Osteocyte (in vitro differentiated cells): ENCODE data around the gene AFDN. TPM values are rescaled to one million over a fixed set of nuclear protein-coding genes. Genes with fewer than 3 reads are reported as not detected.

Experiments used
- DNase-seq: peaks from one replicate; pipeline ENCODE4 v3.0.0; 2021; ENCODE audit warnings: mixed read lengths; ENCODE audit not compliant: unreplicated experiment; ENCODE audit errors: extremely low spot score
- H3K27ac Mint-ChIP-seq: one replicate; pipeline ENCODE4 v1.8.0; 2021; ENCODE audit warnings: mild to moderate bottlenecking, mixed read lengths; ENCODE audit not compliant: unreplicated experiment
- H3K27me3 Mint-ChIP-seq: one replicate; pipeline ENCODE4 v1.8.0; 2021; ENCODE audit warnings: mixed read lengths; ENCODE audit not compliant: unreplicated experiment
- H3K36me3 Mint-ChIP-seq: one replicate; pipeline ENCODE4 v1.8.0; 2021; ENCODE audit warnings: mixed read lengths; ENCODE audit not compliant: unreplicated experiment
- H3K4me1 Mint-ChIP-seq: one replicate; pipeline ENCODE4 v1.8.0; 2021; ENCODE audit warnings: mixed read lengths; ENCODE audit not compliant: unreplicated experiment
- H3K4me3 Mint-ChIP-seq: one replicate; pipeline ENCODE4 v1.8.0; 2021; ENCODE audit warnings: mild to moderate bottlenecking, moderate library complexity, mixed read lengths; ENCODE audit not compliant: unreplicated experiment
- H3K9me3 Mint-ChIP-seq: one replicate; pipeline ENCODE4 v1.8.0; 2021; ENCODE audit warnings: mixed read lengths; ENCODE audit not compliant: unreplicated experiment
- total RNA-seq: library from RNA; stranded (reverse); gene quantifications from 2 replicates; pipeline ENCODE4 v1.2.1, GENCODE V29; 2021
- TF ChIP-seq, protein P1 (sequence below): fragments of 200-600 bp; sonication (generic); IDR thresholded peaks from 2 replicates; pipeline ENCODE4 v1.5.0; 2021; ENCODE audit warnings: antibody characterized with exemption, mild to moderate bottlenecking, moderate library complexity

The AFDN gene
- total RNA-seq, 1 donor from 2014 or later: 67.3 TPM

DNA sequence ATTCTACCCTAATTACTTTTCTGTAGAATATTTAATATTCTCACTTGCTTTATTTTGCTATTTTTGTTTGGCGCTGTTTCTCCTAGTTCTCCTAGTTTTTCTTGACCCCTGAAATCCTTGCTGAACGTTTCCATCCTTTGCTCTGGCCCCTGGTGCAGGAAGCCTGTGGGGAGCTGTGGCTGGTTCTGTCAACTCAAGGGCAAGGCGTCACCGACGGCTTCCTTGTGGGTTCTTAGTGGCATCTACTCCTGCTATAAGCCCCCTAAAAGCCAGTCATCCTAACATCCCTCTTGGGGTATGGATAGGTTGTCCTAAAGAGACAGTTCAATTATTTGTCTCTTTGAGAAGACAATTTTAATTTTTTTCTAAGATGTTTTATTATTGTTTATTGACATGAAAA is 133.9 kb downstream of the AFDN start:
- no peak overlapping the region for H3K27ac Mint-ChIP-seq
- TF ChIP-seq, protein P1, sequence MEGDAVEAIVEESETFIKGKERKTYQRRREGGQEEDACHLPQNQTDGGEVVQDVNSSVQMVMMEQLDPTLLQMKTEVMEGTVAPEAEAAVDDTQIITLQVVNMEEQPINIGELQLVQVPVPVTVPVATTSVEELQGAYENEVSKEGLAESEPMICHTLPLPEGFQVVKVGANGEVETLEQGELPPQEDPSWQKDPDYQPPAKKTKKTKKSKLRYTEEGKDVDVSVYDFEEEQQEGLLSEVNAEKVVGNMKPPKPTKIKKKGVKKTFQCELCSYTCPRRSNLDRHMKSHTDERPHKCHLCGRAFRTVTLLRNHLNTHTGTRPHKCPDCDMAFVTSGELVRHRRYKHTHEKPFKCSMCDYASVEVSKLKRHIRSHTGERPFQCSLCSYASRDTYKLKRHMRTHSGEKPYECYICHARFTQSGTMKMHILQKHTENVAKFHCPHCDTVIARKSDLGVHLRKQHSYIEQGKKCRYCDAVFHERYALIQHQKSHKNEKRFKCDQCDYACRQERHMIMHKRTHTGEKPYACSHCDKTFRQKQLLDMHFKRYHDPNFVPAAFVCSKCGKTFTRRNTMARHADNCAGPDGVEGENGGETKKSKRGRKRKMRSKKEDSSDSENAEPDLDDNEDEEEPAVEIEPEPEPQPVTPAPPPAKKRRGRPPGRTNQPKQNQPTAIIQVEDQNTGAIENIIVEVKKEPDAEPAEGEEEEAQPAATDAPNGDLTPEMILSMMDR: no peak
- no peak for DNase-seq
- peaks cover 46% of the 10 kb centered on the region for H3K36me3 Mint-ChIP-seq
- H3K9me3 Mint-ChIP-seq: no peaks in the 10 kb centered on the region
- no peaks in the 10 kb centered on the region for H3K27me3 Mint-ChIP-seq
- H3K4me3 Mint-ChIP-seq: no peak overlapping the region
- peaks cover 23% of the 10 kb centered on the region for H3K4me1 Mint-ChIP-seq

DNA sequence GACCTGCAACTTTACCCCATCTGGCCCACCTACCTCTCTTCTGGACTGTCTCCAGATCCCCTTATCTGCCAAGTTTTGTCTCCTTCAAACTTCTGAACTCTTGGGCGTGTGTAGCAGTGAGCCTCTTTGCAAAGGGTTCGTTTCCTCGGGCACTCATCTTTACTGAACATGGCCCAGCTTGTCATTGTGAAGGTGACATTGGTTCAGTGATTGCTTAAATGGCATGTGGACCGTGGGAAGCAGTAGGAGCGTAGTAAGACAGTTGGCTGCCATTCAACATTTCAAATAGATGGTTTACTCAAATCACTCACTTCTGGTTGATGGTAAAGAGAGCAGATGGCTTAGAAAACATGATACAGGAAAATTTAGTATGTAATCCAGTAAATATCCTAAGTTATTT is 136.0 kb downstream of the AFDN start:
- Mint-ChIP-seq H3K36me3 (peaks cover 51% of the 10 kb centered on the region), H3K27ac (no peak overlapping the region), H3K9me3 (no peaks in the 10 kb centered on the region), H3K27me3 (no peaks in the 10 kb centered on the region), H3K4me3 (no peak overlapping the region), H3K4me1 (peaks cover 19% of the 10 kb centered on the region)
- DNase-seq: no peak
- TF ChIP-seq, protein P1: no peak

GRCh38 chr6:167963589-167964057 is 136.9 kb downstream of the AFDN start:
- no peaks in the 10 kb centered on the region for H3K9me3 Mint-ChIP-seq
- H3K4me3 Mint-ChIP-seq: no peak overlapping the region
- H3K27me3 Mint-ChIP-seq: no peaks in the 10 kb centered on the region
- TF ChIP-seq, protein P1: no peak
- no peak overlapping the region for H3K27ac Mint-ChIP-seq
- peaks cover 19% of the 10 kb centered on the region for H3K4me1 Mint-ChIP-seq
- H3K36me3 Mint-ChIP-seq: peaks cover 57% of the 10 kb centered on the region
- no peak for DNase-seq

DNA sequence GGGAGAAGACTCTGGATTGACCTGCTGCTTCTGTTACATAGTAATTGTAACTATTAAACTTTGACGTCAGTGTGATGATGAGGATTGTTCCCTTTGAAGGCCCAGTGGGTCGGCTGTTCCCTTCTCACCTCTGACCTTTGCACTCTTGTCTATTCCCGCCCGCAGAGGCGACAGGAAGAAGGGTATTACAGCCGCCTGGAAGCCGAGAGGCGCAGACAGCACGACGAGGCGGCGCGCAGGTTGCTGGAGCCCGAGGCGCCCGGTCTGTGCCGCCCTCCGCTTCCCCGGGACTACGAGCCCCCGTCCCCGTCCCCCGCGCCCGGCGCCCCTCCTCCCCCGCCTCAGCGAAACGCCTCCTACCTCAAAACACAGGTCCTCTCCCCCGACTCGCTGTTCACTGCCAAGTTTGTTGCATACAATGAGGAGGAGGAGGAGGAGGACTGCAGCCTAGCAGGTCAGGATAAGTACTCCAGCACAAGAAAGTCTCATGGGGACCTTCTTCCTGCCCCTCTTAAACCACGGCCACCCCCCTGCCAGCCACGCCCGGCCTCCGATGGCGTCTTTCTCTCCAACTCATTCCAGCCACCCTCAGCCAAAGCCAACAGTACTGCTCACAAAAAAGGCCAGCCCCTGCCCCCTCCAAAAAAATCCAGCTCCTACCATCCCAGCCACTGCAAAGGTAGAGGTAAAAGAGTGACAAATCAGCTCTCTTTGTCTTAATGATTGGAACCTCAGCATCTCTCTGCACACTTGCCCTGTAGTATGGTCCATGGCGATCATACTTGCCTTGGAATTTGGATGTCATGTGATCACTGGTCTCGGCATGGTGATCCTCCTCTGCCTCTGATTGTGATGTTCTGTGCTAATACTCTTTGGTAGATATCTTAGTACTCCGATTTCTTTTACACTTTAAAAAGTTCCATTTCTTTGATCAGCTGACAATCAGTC is 139.2 kb downstream of the AFDN start:
- H3K9me3 Mint-ChIP-seq: no peaks in the 10 kb centered on the region
- DNase-seq: no peak
- peaks cover 19% of the 10 kb centered on the region for H3K4me1 Mint-ChIP-seq
- no peak overlapping the region for H3K4me3 Mint-ChIP-seq
- H3K27ac Mint-ChIP-seq: no peak overlapping the region
- TF ChIP-seq, protein P1: no peak
- H3K27me3 Mint-ChIP-seq: no peaks in the 10 kb centered on the region
- peaks cover 64% of the 10 kb centered on the region for H3K36me3 Mint-ChIP-seq

- Mint-ChIP-seq H3K9me3 (no peaks in the 10 kb centered on the region), H3K27ac (no peak overlapping the region), H3K4me1 (peaks cover 19% of the 10 kb centered on the region), H3K4me3 (no peak overlapping the region), H3K27me3 (no peaks in the 10 kb centered on the region), H3K36me3 (peaks cover 62% of the 10 kb centered on the region)
- TF ChIP-seq, protein P1: no peak
- DNase-seq: no peak
Observed at GRCh38 chr6:167966540-167966905, 139.8 kb downstream of the AFDN start.
